GM21529 (cell line): ENCODE results near the gene BANP.
"Not testable (repeated sequence)": the region's sequence is repeated elsewhere in the genome, so short reads cannot be mapped to it uniquely, and the experiment has no call there.

Source experiments
- ATAC-seq: cut with Tn5 transposase; IDR thresholded peaks from one replicate; pipeline ENCODE4 v1.9.1; 2021; ENCODE audit not compliant: unreplicated experiment

Gene BANP

DNA sequence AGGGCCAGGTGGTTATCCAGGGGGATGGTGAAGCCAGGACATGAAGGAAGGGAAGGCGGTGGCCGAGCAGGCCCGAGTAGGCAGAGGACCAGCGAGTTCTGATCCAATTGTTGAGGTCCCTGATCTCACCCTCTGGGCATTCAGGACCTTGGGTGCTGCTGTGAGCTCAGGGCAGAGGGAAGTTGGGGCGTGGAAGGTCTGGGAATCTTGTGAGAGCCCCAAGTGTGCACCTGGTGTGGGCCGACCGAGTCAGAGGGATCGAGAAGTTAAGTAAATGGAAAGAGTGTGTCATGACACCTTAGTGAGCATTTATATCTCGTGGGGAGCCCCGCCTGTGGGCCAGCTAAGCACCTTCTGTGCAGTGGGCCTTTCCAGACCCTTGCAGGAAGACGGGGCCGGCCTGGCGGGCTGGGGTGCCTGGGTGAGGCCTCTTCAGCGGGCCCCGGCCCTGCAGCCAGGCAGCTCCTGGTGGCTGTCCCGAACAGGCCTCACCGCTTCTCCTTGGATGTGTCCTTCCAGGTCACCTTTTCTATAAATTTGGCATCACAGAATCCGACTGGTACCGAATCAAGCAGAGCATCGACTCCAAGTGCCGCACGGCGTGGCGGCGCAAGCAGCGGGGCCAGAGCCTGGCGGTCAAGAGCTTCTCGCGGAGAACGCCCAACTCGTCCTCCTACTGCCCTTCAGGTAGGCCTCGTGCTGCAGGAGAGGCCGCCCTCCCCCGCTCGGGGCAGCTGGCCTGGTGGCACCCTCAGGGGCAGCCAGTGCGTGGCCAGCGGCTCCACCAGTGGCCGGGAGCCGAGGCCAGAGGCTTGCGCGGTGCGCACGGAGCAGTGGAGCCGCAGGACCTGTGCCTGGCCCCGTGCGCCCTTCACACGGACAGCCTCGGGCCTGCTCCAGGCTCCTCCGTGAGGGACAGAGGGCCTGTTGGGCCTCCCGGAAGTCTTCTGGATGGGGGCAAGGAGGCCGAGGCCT is 76.0 kb downstream of the BANP start:
- ATAC-seq: no peak

DNA sequence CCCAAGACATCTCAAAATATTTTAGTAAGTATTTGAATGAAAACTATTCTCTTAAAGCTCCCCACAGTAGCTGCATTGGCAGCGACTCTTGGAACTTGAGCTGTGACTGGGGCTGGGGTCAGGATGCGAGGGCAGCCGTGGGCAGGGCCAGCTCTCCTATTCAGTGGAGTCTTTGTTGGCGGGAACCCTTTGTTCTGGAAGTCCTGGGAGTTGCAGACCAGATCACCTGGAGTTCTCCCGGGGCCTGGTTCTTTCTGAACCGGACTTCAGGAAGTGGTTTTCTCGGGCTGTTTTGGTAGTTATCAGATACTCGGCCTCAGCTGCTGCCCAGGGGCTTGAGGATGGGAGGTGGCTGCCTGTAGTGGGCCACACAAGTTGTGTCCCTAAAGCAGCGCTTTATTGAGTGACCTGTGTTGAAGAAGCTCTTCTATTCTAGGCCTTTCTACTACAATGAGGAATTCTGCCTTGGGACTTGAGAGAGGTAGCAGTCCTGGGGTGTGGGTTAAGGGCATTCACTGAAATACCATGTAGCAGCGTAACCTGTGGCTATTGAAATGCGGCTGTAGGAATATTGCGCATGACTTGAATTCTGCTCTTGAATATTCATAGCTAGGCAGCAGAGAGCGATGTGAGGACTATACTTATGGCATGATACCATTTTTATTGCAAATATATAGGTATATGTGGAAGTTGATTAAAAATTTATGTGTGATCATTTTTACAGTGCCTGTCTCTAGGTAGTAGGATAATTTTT is 77.1 kb downstream of the BANP start:
- ATAC-seq: not testable (repeated sequence)

DNA sequence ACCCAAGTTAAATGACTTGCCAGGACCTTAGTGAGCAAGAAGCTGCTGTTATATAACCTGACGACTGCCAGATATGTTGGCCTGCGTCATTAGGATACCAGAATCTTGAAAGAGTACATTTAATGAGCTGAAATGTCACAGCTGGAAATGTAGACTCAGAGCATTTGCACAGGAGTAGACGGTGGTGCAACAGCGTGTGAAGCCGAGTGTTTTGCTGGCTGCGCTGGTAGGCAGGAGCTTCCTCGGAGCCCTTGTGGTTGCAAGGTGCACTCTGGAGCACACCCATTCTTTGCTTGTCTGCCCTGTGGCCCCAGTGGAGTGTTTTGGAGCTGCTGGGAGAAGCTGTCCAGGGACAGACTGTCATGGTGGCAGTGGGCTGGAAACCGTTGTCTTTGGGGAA is 79.3 kb downstream of the BANP start:
- ATAC-seq: no peak

DNA sequence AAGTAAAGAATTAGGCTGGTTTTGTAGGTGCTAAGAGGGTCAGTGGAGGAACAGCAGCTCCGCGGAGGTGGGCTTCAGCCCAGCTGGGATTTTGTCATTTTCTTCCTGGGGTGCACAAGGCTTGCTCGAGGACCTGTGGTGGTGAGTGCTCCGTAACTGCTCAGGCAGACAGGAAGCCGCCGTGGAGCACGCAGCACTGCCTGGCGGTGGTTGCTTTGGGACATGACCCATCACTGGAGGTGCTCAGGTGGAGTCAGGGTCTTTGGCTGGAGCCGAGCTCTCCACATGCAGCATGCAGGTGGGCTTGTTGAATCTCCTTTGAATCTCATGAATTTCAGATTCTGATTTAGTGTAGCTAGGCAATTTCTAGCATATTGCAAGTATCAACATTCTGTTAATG is 79.7 kb downstream of the BANP start:
- ATAC-seq: not testable (repeated sequence)

DNA sequence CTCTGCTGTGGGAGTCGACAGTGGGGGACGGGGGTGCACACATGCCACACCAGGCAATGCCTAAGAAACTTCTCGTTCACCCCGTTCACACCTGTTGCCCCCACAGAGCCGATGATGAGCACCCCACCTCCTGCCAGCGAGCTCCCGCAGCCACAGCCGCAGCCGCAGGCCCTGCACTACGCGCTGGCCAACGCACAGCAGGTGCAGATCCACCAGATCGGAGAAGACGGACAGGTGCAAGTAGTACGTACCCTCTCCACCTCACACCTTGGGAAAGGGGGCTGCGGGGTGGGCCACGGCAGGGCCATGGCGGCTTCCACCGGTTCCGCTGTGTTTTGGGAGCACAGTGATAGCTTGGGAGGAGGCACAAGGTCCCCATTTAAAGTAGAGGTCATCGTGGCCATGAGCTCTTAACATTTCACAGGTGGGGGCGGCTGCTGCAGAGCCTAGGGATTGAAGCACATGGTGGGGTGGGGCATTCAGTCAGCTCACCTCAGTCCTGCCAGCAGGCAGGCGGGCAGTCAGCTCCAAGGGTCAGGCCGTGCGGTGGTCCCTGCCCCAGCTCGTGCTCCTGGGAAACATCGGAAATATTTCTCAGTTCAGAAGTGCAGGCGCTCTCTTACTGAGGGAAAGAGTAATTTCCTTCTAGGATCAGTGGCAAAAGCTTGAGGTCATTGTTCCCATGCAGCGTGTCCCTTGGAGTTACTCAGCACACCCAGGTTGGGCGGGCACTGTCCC is 81.9 kb downstream of the BANP start:
- ATAC-seq: not testable (repeated sequence)

DNA sequence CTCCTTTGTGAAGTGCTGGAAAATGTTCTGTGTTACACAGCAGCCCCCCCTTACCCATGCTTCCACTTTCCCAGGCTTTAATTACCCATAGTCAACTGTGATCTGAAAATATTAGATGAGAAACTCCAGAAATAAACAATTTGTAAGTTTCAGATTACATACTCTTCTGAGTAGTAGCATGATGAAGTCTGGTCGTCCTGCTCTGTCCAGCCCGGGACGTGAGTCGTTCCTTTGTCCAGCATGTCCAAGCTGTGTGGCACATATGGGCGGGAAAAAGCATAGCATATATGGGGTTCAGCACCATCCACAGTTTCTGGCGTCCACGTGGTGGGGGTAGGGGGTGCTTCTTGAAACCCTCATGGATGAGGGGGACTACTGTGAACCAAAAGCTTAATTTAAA is 83.5 kb downstream of the BANP start:
- no peak for ATAC-seq

DNA sequence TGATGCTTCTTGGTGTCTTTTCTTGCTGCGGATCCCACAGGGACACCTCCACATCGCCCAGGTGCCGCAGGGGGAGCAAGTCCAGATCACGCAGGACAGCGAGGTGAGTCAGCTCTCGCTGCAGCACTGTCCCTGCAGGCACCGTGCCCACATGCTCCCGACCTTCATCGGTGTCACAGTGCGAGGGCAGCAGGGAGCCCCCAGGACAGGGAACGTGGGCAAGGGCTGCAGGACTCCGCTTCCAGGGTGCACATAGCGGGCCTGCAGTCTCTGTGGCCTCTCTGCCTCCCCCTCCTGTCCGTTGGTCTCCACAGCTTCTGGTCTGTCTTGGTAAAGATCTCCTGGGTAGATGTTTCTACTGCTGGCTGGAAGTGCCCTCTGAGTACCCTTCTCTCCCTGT is 84.1 kb downstream of the BANP start:
- no peak for ATAC-seq

DNA sequence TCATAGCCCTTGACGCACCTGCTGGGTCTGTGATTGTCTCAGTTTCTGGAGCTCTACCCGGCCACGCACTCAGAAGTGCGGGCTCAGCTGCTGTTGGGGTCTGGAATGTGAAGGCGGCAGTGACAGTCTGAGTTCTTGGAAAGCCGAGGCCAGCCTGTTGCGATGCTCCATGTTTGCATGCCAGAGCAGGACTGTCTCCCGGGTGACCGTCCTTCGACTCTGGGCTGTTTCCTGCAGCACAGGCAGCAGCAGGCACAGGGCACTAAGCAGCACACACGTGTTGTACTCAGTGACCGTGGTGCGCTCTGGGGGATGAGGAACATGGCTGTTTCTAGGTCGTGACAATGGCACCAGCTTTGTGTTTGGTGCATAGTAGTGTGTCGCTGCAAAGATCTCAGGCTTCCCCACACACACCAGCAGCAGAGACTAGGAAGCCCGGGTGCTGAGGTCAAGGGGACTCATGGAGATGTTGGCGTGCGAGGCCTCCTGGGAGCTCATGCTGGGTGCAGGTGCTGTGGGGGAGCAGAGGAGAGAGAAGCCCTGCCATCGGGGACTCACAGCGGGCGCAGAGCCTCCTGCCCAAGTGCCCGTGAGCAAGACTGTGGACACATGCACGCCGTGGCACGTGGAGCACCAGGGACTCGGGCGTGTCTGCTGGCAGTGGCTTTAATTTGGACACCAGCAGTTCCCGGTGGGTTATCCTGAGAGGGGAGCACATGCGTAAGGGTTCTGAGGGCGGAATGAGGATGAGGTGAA is 84.8 kb downstream of the BANP start:
- not testable (repeated sequence) for ATAC-seq

DNA sequence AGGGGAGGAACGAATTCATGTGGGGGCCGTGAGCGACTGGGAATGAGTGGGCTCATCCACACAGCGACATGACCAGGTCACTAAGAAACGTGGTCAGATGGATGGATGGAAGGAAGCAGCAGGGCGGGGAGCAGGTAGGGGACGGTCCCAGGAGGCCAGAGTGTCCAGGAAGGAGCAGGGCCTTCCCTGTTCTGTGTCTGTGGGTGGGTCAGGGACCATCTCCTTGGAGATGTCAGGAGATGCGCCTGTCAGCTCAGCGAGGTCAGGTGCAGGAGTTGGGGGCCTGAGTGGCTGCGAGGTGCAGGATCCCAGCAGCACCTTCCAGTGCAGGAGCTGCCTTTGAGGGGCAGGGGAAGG is 85.4 kb downstream of the BANP start:
- ATAC-seq: not testable (repeated sequence)

DNA sequence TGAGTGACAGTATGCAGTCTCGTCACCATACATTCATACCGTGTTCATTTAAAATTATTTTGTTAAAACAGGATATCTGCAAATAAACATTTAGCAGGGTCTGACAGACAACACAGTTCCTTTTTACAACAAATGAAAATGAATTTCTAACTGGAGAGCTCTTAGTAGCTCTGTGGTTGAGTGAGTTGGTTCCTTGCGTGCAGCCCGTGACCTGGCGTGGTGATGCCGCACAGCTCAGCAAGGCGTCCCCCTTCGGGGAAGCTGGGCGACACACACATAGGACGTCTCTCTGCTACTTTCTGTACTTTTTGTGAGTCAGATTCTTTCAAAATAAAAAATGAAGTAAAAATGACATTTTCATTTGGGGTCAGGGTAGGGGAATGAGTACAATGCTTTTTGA is 86.1 kb downstream of the BANP start:
- not testable (repeated sequence) for ATAC-seq

DNA sequence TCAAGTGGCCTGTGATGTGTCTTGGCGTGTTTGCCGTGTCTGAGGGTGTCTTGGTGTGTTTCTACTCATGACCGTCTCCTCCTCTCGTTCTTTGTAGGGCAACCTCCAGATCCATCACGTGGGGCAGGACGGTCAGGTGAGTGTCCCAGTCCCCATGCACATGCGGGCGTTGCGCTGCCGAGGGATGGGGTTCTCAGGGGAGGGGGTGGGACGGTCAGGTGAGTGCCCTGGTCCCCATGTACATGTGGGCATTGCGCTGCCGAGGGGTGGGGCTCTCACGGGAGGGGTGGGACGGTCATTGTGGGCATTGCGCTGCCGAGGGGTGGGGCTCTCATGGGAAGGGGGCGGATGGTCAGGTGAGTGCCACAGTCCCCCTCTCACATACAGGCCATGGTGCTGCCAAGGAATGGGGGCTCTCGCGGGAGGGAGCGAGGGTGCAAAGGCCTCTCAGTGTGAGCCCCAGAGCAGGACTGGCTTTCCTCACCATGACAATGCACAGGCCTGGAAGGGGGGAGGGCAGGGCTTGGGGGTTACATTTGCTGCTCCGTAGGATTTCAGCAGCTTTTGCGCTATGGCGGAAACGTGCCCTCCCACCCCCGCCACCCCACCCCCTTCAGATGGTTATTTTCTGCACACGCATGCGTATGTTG is 86.8 kb downstream of the BANP start:
- ATAC-seq: not testable (repeated sequence)

DNA sequence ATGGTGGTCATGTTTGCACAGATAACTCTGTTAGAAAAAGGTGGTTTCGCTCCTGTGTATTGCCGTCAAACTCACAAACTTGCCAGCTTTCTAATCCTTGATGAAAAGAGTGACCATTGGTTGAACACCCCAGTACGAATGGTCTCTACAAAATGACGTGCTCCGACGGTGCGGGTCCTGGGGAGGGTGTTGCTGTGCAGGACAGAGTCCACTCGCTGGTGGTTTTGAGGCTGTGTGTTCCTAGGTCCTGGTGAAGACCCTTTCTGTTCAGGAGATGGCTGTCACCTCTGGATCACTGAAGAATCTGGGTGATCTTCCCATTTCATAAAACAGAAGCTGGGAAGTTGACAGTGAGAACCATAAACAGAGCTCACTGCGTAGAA is 87.3 kb downstream of the BANP start:
- not testable (repeated sequence) for ATAC-seq

DNA sequence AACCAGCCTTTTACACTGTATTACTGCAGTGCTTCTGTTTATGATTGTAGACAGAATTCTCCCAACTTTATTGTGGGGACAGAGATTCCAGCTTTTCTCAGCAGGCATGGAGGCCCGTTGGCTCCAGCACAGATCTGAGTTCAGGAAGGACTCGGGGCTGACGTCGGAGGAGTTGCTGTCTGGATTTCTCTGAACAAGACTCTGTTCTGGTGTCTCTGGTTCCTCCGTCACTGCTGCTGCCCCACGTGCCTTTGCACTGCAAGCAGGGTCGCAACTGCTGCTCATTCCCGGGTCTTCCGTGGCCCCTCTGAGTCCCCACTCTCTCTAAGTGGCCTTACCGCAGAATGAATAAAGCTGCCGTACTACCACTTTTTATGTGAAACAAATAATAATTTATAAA is 88.4 kb downstream of the BANP start:
- ATAC-seq: no peak

DNA sequence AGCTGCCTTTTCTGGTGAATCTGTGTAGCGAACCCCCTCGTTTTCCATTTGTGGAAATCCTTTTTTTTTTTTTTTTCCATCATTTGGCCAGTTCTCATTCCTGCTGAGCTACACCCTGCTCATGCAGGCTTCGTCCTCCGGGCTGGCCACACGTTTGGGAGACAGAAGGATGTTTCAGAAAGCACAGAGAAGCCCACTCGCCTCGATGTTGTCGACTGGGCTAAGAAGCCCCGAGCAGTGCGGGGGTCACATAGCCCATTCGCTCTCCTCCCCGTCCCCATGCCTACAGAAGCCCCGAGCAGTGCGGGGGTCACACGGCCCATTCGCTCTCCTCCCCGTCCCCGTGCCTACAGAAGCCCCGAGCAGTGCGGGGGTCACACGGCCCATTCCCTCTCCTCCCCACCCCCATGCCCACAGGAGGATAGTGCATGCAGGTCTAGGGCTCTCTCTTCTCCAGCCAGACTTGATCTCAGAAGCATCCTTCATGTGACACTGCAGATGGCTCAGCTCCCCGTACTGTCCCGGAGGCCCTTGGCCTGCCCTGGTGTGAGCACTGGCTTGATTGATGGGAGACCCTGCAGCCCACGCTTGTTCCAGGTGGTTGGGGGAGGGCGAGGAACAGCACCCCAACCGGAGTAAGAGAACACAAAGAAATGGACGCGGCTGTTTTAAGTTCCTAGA is 89.1 kb downstream of the BANP start:
- not testable (repeated sequence) for ATAC-seq

DNA sequence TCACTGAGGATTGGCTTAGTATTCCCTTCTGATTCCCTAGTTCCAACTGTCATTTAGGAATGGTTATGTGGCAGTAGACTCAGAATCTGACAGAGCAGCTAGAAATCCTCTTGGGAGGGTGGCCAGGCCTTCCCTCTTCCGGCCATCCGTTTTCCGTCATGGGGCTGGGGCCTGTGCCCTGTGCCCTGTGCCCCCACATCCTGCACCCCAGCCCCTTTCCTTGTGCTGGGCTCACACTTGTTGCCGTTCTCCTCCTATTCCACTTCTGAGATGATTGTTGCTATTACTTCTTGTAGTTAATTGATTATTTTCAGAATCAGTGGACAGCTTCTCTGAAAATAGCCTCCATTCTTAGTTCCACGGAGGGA is 89.6 kb downstream of the BANP start:
- not testable (repeated sequence) for ATAC-seq

DNA sequence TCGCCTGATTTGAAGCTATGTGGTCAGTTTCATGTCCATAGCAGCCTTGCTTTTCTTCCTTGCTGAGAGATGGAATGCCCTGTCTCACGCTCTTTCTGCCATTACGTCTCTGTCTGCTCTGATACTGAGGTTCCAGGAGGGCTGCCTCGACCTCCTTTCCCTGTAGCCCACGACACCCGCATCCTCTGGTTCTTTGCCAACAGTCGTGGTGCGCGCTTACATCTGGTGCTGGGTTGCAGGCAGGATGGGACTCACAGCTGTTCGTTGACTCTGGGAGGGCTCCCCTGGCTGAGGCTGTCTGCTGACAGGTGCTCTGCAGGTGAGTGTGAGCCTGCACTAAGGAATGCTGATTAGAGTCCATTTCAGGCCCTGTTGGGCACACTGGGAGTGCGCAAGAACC is 90.3 kb downstream of the BANP start:
- ATAC-seq: not testable (repeated sequence)

DNA sequence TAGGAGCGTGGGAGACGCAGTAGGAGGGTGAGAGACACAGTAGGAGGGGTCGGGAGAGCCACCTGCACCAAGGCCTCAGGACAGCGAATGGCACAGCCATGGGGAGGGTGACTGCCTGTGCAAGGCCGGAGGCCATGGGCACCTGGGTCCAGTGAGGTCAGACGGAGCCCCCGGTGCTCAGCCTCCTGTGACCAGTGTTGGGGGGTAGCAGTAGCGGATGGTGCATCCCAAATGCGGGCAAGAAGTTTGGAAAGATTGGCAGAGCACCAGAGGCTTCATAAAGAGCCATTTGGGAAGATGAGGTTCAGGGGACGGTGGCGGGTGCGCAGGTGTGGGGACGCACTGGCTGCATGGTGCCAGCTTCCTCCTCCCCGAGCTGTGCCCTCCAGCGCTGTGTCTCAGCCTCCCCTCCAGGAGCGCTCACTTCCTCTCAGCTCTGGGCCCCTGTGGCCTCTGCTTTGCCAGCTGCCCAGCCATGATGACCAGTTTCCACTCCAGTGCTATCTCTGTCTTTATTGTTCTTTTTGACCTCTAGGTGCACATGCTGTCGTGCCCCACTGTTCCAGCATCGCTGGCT is 90.8 kb downstream of the BANP start:
- ATAC-seq: not testable (repeated sequence)

DNA sequence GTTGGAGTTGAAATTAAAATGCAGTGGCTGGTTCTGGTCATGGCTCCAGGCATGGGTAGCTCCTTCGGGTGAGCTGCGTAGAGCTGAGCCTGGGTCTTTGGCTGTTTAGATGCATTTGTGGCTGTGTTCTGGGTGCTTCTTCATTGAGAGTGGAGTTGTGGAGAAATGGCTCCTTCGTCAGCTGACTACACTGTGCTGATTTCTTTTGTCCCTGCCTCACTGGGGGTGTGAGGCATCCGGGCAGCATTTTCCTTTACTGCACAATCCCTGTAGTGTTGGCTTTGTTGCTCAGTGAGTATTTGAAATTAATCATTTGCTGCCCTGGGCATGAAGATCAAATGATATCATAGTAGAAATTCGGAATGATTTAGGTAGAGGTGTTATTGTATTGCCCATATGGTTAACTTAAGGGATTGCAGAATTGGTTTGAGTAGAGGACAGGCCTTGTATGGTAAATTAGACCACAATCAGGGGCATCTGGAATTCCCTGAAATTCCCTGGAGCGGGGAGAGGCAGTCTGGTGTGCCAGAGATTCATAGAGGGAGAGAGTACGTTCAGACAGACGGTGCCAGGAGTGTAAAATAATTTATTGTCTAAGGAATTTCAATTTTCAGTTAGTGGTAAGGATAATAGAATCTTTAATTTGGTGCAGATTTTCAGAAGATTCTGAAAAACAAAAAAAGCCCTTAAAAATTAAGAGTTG is 92.1 kb downstream of the BANP start:
- not testable (repeated sequence) for ATAC-seq

DNA sequence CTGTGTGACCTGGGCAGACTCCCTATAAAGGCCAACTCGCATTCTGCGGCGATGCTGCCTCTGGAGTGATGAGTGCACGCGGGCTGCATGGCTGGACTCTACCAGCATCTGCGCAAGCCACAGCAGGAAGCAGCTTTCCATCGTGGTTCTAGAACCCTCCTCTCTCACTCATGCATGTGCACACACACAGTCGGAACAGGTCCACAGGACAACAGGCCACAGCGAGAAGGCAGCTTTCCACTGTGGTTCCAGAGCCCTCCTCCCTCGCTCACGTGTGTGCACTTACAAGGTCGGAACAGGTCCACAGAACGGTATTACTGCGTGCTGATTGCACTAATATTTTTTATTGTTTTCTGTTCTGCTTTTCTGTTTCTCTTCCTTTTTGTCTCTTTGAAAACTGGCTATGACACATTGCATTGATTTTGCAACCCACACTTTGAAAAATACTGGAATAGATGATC is 92.9 kb downstream of the BANP start:
- peak; percentile 58 for ATAC-seq
